ENCODE data around the gene PRKCH.

The PRKCH gene

GRCh38 chr14:61484826-61485584, 163.6 kb downstream of the PRKCH start:
- Histone ChIP-seq H3K4me1 (ENCODE audit: control insufficient read depth, insufficient read depth, low read length) (peaks cover 3% of the 10 kb centered on the region), H3K27me3 (ENCODE audit: control insufficient read depth, insufficient read depth, low read length) (no peaks in the 10 kb centered on the region), H3K36me3 (ENCODE audit: control insufficient read depth, insufficient read depth, low read length) (no peaks in the 10 kb centered on the region), H3K4me3 (ENCODE audit: low read depth, low read length) (no peak overlapping the region), H3K9ac (ENCODE audit: low read depth, low read length) (no peak overlapping the region), H3K9me3 (ENCODE audit: control insufficient read depth, insufficient read depth, low read length) (no peaks in the 10 kb centered on the region)

- Histone ChIP-seq H3K27me3 (ENCODE audit: control insufficient read depth, insufficient read depth, low read length) (no peaks in the 10 kb centered on the region), H3K9ac (ENCODE audit: low read depth, low read length) (no peak overlapping the region), H3K9me3 (ENCODE audit: control insufficient read depth, insufficient read depth, low read length) (no peaks in the 10 kb centered on the region), H3K4me3 (ENCODE audit: low read depth, low read length) (no peak overlapping the region), H3K4me1 (ENCODE audit: control insufficient read depth, insufficient read depth, low read length) (no peaks in the 10 kb centered on the region), H3K36me3 (ENCODE audit: control insufficient read depth, insufficient read depth, low read length) (no peaks in the 10 kb centered on the region)
Observed at GRCh38 chr14:61485661-61486060, 164.3 kb downstream of the PRKCH start.

GRCh38 chr14:61486930-61487495, 165.6 kb downstream of the PRKCH start:
- Histone ChIP-seq H3K9ac (ENCODE audit: low read depth, low read length) (no peak overlapping the region), H3K27me3 (ENCODE audit: control insufficient read depth, insufficient read depth, low read length) (no peaks in the 10 kb centered on the region), H3K36me3 (ENCODE audit: control insufficient read depth, insufficient read depth, low read length) (no peaks in the 10 kb centered on the region), H3K4me1 (ENCODE audit: control insufficient read depth, insufficient read depth, low read length) (no peaks in the 10 kb centered on the region), H3K9me3 (ENCODE audit: control insufficient read depth, insufficient read depth, low read length) (no peaks in the 10 kb centered on the region), H3K4me3 (ENCODE audit: low read depth, low read length) (no peak overlapping the region)

- Histone ChIP-seq H3K4me1 (ENCODE audit: control insufficient read depth, insufficient read depth, low read length) (no peaks in the 10 kb centered on the region), H3K9ac (ENCODE audit: low read depth, low read length) (no peak overlapping the region)
Observed at GRCh38 chr14:61488417-61489401, 167.3 kb downstream of the PRKCH start.

GRCh38 chr14:61489512-61489911, 168.1 kb downstream of the PRKCH start:
- Histone ChIP-seq H3K36me3 (ENCODE audit: control insufficient read depth, insufficient read depth, low read length) (no peaks in the 10 kb centered on the region), H3K9ac (ENCODE audit: low read depth, low read length) (no peak overlapping the region), H3K4me1 (ENCODE audit: control insufficient read depth, insufficient read depth, low read length) (no peaks in the 10 kb centered on the region), H3K27me3 (ENCODE audit: control insufficient read depth, insufficient read depth, low read length) (no peaks in the 10 kb centered on the region), H3K9me3 (ENCODE audit: control insufficient read depth, insufficient read depth, low read length) (no peaks in the 10 kb centered on the region), H3K4me3 (ENCODE audit: low read depth, low read length) (no peak overlapping the region)

More at GRCh38 chr14:61488417-61489401, 167.3 kb downstream of the PRKCH start:
- Histone ChIP-seq H3K9me3 (ENCODE audit: control insufficient read depth, insufficient read depth, low read length) (no peaks in the 10 kb centered on the region), H3K4me3 (ENCODE audit: low read depth, low read length) (no peak overlapping the region), H3K36me3 (ENCODE audit: control insufficient read depth, insufficient read depth, low read length) (no peaks in the 10 kb centered on the region), H3K27me3 (ENCODE audit: control insufficient read depth, insufficient read depth, low read length) (no peaks in the 10 kb centered on the region)

GRCh38 chr14:61489932-61490331, 168.6 kb downstream of the PRKCH start:
- no peaks in the 10 kb centered on the region for H3K36me3 ChIP-seq (ENCODE audit: control insufficient read depth, insufficient read depth, low read length)
- no peaks in the 10 kb centered on the region for H3K27me3 ChIP-seq (ENCODE audit: control insufficient read depth, insufficient read depth, low read length)
- H3K9ac ChIP-seq (ENCODE audit: low read depth, low read length): no peak overlapping the region
- no peak overlapping the region for H3K4me3 ChIP-seq (ENCODE audit: low read depth, low read length)
- no peaks in the 10 kb centered on the region for H3K9me3 ChIP-seq (ENCODE audit: control insufficient read depth, insufficient read depth, low read length)
- H3K4me1 ChIP-seq (ENCODE audit: control insufficient read depth, insufficient read depth, low read length): no peaks in the 10 kb centered on the region

GRCh38 chr14:61491224-61491623, 169.8 kb downstream of the PRKCH start:
- Histone ChIP-seq H3K36me3 (ENCODE audit: control insufficient read depth, insufficient read depth, low read length) (no peaks in the 10 kb centered on the region), H3K27me3 (ENCODE audit: control insufficient read depth, insufficient read depth, low read length) (no peaks in the 10 kb centered on the region), H3K9me3 (ENCODE audit: control insufficient read depth, insufficient read depth, low read length) (no peaks in the 10 kb centered on the region), H3K4me1 (ENCODE audit: control insufficient read depth, insufficient read depth, low read length) (no peaks in the 10 kb centered on the region), H3K9ac (ENCODE audit: low read depth, low read length) (no peak overlapping the region), H3K4me3 (ENCODE audit: low read depth, low read length) (no peak overlapping the region)

- Histone ChIP-seq H3K4me1 (ENCODE audit: control insufficient read depth, insufficient read depth, low read length) (no peaks in the 10 kb centered on the region), H3K9me3 (ENCODE audit: control insufficient read depth, insufficient read depth, low read length) (no peaks in the 10 kb centered on the region)
Observed at GRCh38 chr14:61491876-61492434, 170.6 kb downstream of the PRKCH start.

GRCh38 chr14:61492474-61492873, 171.1 kb downstream of the PRKCH start:
- no peaks in the 10 kb centered on the region for H3K27me3 ChIP-seq (ENCODE audit: control insufficient read depth, insufficient read depth, low read length)
- no peaks in the 10 kb centered on the region for H3K9me3 ChIP-seq (ENCODE audit: control insufficient read depth, insufficient read depth, low read length)
- H3K4me1 ChIP-seq (ENCODE audit: control insufficient read depth, insufficient read depth, low read length): no peaks in the 10 kb centered on the region
- H3K36me3 ChIP-seq (ENCODE audit: control insufficient read depth, insufficient read depth, low read length): no peaks in the 10 kb centered on the region
- H3K9ac ChIP-seq (ENCODE audit: low read depth, low read length): no peak overlapping the region
- H3K4me3 ChIP-seq (ENCODE audit: low read depth, low read length): no peak overlapping the region

More at GRCh38 chr14:61491876-61492434, 170.6 kb downstream of the PRKCH start:
- Histone ChIP-seq H3K4me3 (ENCODE audit: low read depth, low read length) (no peak overlapping the region), H3K36me3 (ENCODE audit: control insufficient read depth, insufficient read depth, low read length) (no peaks in the 10 kb centered on the region), H3K27me3 (ENCODE audit: control insufficient read depth, insufficient read depth, low read length) (no peaks in the 10 kb centered on the region), H3K9ac (ENCODE audit: low read depth, low read length) (no peak overlapping the region)

GRCh38 chr14:61493239-61493638, 171.9 kb downstream of the PRKCH start:
- Histone ChIP-seq H3K4me3 (ENCODE audit: low read depth, low read length) (no peak overlapping the region), H3K9ac (ENCODE audit: low read depth, low read length) (no peak overlapping the region), H3K9me3 (ENCODE audit: control insufficient read depth, insufficient read depth, low read length) (no peaks in the 10 kb centered on the region), H3K27me3 (ENCODE audit: control insufficient read depth, insufficient read depth, low read length) (no peaks in the 10 kb centered on the region), H3K4me1 (ENCODE audit: control insufficient read depth, insufficient read depth, low read length) (no peaks in the 10 kb centered on the region), H3K36me3 (ENCODE audit: control insufficient read depth, insufficient read depth, low read length) (no peaks in the 10 kb centered on the region)

- Histone ChIP-seq H3K4me1 (ENCODE audit: control insufficient read depth, insufficient read depth, low read length) (peaks cover 6% of the 10 kb centered on the region), H3K27me3 (ENCODE audit: control insufficient read depth, insufficient read depth, low read length) (no peaks in the 10 kb centered on the region), H3K9ac (ENCODE audit: low read depth, low read length) (no peak overlapping the region), H3K4me3 (ENCODE audit: low read depth, low read length) (no peak overlapping the region), H3K36me3 (ENCODE audit: control insufficient read depth, insufficient read depth, low read length) (no peaks in the 10 kb centered on the region), H3K9me3 (ENCODE audit: control insufficient read depth, insufficient read depth, low read length) (no peaks in the 10 kb centered on the region)
Observed at GRCh38 chr14:61494018-61494417, 172.6 kb downstream of the PRKCH start.

Measured in iPS-15b (cell line).